Left ventricle myocardium inferior (tissue), 1 donor: Measurements from ENCODE around the gene RRBP1. TPM values are rescaled to one million over a fixed set of nuclear protein-coding genes. Genes with fewer than 3 reads are reported as not detected.

ENCODE experiments used
- DNase-seq: peaks from one replicate; pipeline ENCODE4 v3.0.0-alpha.2; 2020
- H3K27ac ChIP-seq: fragments of 200-600 bp; replicated peaks from 2 replicates; pipeline ENCODE4 v1.8.0; 2021
- H3K27me3 ChIP-seq: fragments of 200-600 bp; 2 replicates; pipeline ENCODE4 v1.8.0; 2021; ENCODE audit warnings: low read depth
- H3K36me3 ChIP-seq: fragments of 200-600 bp; 2 replicates; pipeline ENCODE4 v1.8.0; 2021
- H3K4me1 ChIP-seq: fragments of 200-600 bp; 2 replicates; pipeline ENCODE4 v1.8.0; 2021
- H3K4me3 ChIP-seq: fragments of 200-600 bp; 2 replicates; pipeline ENCODE4 v1.8.0; 2021; ENCODE audit warnings: mild to moderate bottlenecking, moderate library complexity
- H3K9me3 ChIP-seq: fragments of 200-600 bp; replicated peaks from 2 replicates; pipeline ENCODE4 v1.8.0; 2021
- CTCF ChIP-seq: fragments of 200-600 bp; IDR thresholded peaks from 2 replicates; pipeline ENCODE4 v1.8.0; 2021; ENCODE audit warnings: antibody characterized with exemption, mild to moderate bottlenecking, borderline replicate concordance
- intact Hi-C: fragments of 100-400 bp; cut with micrococcal nuclease; formaldehyde crosslinking; loops from one replicate; pipeline ENCODE4 v1.11.0; 2022
- total RNA-seq: library from RNA; stranded (reverse); fragmentation: NEBNext Ultra II Directional; extraction: Animal tissue kit (Norgen Biotek cat#: 25700); gene quantifications from one replicate; pipeline ENCODE4 v1.2.1, GENCODE V29; 2021
- donor health status: DM: no; HTN: yes; CAD: no; lungs with severe emphysema.

Gene RRBP1
- total RNA-seq, 1 donor from 2014 or later = 31.3 TPM

- no peak for TF ChIP-seq CTCF
- Histone ChIP-seq H3K36me3 (peaks cover 61% of the 10 kb centered on the region), H3K27ac (no peak overlapping the region), H3K9me3 (no peaks in the 10 kb centered on the region), H3K27me3 (no peaks in the 10 kb centered on the region), H3K4me1 (peaks cover 51% of the 10 kb centered on the region), H3K4me3 (no peak overlapping the region)
- DNase-seq = peak; percentile 14
- intact Hi-C loops = loop anchor here (10.0 kb wide), 1 partner anchor 83 kb away; the partner anchor contains the start of gene BFSP1
These were observed 64.0 kb downstream of the RRBP1 start for GRCh38 chr20:17617868-17618672.

- H3K27ac ChIP-seq = no peak overlapping the region
- peaks cover 54% of the 10 kb centered on the region for H3K36me3 ChIP-seq
- H3K4me1 ChIP-seq = peaks cover 58% of the 10 kb centered on the region
These were observed 64.7 kb downstream of the RRBP1 start for GRCh38 chr20:17617212-17617867.

DNA sequence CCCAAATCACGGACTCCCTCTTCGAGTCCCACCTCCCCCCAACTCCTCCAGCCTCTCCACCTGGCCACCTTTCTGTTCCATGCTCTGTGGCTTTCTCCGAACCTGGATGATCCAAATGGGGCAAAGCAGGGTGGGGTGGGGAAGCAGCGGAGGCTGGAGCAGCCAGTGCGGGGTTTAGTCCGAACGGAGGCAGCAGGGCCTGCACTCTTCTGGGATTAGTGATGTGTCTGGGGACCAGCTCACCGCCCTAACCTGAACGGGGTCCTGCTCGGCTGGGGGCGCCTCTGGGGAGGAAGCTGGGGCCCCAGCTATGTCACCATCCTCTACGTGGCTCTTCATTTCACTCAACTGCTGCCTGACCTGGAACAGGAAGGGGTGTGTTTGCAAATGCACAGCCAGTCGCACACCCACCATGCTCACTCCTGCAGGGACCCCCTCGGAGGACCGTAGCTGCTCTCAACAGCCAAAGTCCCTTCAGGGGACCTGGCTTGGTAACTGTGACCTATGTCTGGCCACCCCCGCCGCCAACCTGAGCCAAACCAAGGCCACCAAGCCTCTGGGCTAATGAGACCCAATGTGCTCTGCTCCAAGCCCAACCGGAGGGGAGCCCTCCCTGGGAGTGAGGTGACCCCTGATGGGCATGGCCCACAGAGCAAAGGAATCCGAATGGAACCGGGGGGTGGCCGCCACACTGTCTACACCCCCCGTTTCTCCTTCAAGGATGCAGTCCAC lies 65.4 kb downstream of the RRBP1 start:
- DNase-seq = no peak
- Histone ChIP-seq H3K4me1 (peaks cover 65% of the 10 kb centered on the region), H3K4me3 (no peak overlapping the region), H3K27me3 (no peaks in the 10 kb centered on the region), H3K27ac (peak overlapping the region; percentile 67), H3K36me3 (peaks cover 47% of the 10 kb centered on the region), H3K9me3 (no peaks in the 10 kb centered on the region)
- TF ChIP-seq CTCF = no peak
- intact Hi-C loops = loop anchor here (10.0 kb wide), 1 partner anchor 82 kb away; the partner anchor contains the start of gene BFSP1

More at GRCh38 chr20:17617212-17617867, 64.7 kb downstream of the RRBP1 start:
- peak; percentile 83 for TF ChIP-seq CTCF
- peak; percentile 56 for DNase-seq
- Histone ChIP-seq H3K4me3 (no peak overlapping the region), H3K27me3 (no peaks in the 10 kb centered on the region), H3K9me3 (no peaks in the 10 kb centered on the region)
- intact Hi-C loops = loop anchor here (10.0 kb wide), 1 partner anchor 83 kb away; the partner anchor contains the start of gene BFSP1

GRCh38 chr20:17615645-17616479 lies 66.2 kb downstream of the RRBP1 start:
- H3K27ac ChIP-seq = peak overlapping the region; percentile 67
- no peak for TF ChIP-seq CTCF
- no peak overlapping the region for H3K4me3 ChIP-seq
- DNase-seq = no peak
- H3K9me3 ChIP-seq = no peaks in the 10 kb centered on the region
- no peaks in the 10 kb centered on the region for H3K27me3 ChIP-seq
- peaks cover 42% of the 10 kb centered on the region for H3K36me3 ChIP-seq
- peaks cover 73% of the 10 kb centered on the region for H3K4me1 ChIP-seq
- intact Hi-C loops = loop anchor here (10.0 kb wide), 1 partner anchor 81 kb away; the partner anchor contains the start of gene BFSP1
